Naive thymus-derived CD8-positive, alpha-beta T cell (primary cell): ENCODE measurements around the gene SNTB2. TPM values are rescaled to one million over a fixed set of nuclear protein-coding genes. Genes with fewer than 3 reads are reported as not detected.

ENCODE experiments used
- ATAC-seq, 2 donors: fragments of 150-1000 bp; cut with Tn5 transposase in 1 of 2; sonication (Bioruptor Pico), chemical (Tn5 transposase) in 1 of 2; 1 replicate in 1 of 2; 2 replicates in 1 of 2; pipeline ENCODE4 v1.10.0; 2021; ENCODE audit warnings: mild to moderate bottlenecking in 2 of 2, moderate library complexity in 2 of 2
- POLR2A ChIA-PET: fragments of 350-600 bp; sonication (Branson Sonifier 250); formaldehyde crosslinking; loops from one replicate; lab custom pipeline; 2021; ENCODE audit warnings: antibody characterized with exemption; lab: Charles Lee
- DNase-seq, 10 donors: peaks; one replicate each; pipeline versions ENCODE4 v3.0.0 to v3.0.0-alpha.2; 2020 to 2022
- H3K27ac Mint-ChIP-seq, 10 donors: one replicate each; pipeline ENCODE4 v1.8.0; 2020 to 2022; ENCODE audit warnings: mild to moderate bottlenecking in 10 of 10, mixed read lengths in 10 of 10, moderate library complexity in 4 of 10, inconsistent platforms in 1 of 10
- H3K27me3 Mint-ChIP-seq, 5 donors: one replicate each; pipeline ENCODE4 v1.8.0; 2021 to 2022; ENCODE audit warnings: mixed read lengths in 5 of 5
- H3K36me3 Mint-ChIP-seq, 3 donors: one replicate each; pipeline ENCODE4 v1.8.0; 2020 to 2022; ENCODE audit warnings: mixed read lengths in 3 of 3, mild to moderate bottlenecking in 2 of 3, inconsistent platforms in 1 of 3
- H3K4me1 Mint-ChIP-seq, 4 donors: one replicate each; pipeline ENCODE4 v1.8.0; 2021 to 2022; ENCODE audit warnings: mixed read lengths in 4 of 4
- H3K4me3 Mint-ChIP-seq, 10 donors: one replicate each; pipeline ENCODE4 v1.8.0; 2020 to 2022; ENCODE audit warnings: mild to moderate bottlenecking in 10 of 10, mixed read lengths in 10 of 10, moderate library complexity in 6 of 10, inconsistent platforms in 1 of 10
- H3K9me3 Mint-ChIP-seq, 9 donors: one replicate each; pipeline ENCODE4 v1.8.0; 2020 to 2022; ENCODE audit warnings: mixed read lengths in 9 of 9, mild to moderate bottlenecking in 3 of 9, inconsistent platforms in 1 of 9, moderate library complexity in 1 of 9
- polyA plus RNA-seq, 3 donors: library from polyadenylated mRNA; unstranded; fragments of 300-500 nt; fragmentation: Illumina TruSeq; gene quantifications; one replicate each; pipeline ENCODE4 v1.2.3, GENCODE V29; 2021
- total RNA-seq, 8 experiments: library from RNA in 2 of 8; stranded (reverse) in 2 of 8; gene quantifications; one replicate each; pipeline ENCODE4 v1.2.3 and lab custom pipeline; 2021 to 2026

SNTB2 gene
- total and polyA plus RNA-seq, 5 experiments from 2014 or later = 3.7 to 15.0 (median 11.0) TPM

DNA sequence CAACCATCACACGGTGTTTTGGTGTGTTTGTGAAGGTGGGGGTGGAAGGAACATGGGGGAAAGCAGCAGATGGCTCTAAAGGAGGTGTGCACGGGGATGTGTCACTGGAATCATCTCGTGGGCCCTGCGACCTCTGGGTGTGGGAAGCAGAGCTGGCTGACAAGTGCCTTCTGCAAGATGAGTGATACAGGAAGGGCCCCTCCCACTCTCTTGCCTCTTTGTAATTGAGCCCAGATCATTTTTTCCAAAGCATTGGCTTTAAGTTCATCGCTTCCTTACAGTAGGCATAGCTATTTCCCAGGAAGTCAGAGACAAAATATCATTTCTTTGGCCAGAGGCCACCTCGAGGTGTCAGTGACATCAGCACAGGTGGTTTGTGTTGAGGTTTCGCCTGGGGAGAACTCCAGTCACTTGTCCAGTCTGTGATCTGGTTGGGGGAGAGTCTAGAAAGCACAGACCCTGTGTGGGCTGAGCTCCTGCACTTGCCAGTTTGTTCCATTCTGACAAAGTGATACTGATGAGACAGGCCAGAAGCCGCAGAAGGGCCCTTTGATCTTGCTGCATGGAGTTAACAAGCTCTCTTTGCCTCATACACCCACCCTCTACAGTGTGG lies 20.6 kb upstream of the SNTB2 start:
- Mint-ChIP-seq H3K4me1 (peaks cover 10 to 34% (median 22%) of the 10 kb centered on the region in 4 donors), H3K27me3 (no peaks in the 10 kb centered on the region), H3K36me3 (peaks cover 0 to 88% (median 37%) of the 10 kb centered on the region in 3 donors), H3K27ac (peak overlapping the region; percentile 47 to 86 (median 72)), H3K4me3 (peak overlapping the region in 5 of 10 donors; percentile 24 to 63 (median 52)), H3K9me3 (no peaks in the 10 kb centered on the region)
- ATAC-seq (peak; percentile 83 to 84), DNase-seq (peak in 6 of 10 donors; percentile 7 to 45 (median 26))
- POLR2A ChIA-PET = interaction anchor here (0.5 to 1.9 kb wide), 4 partner anchors 12 to 591 kb away, joined by 3 to 5 read pairs (median 4); partner anchors contain the start of gene SNTB2

DNA sequence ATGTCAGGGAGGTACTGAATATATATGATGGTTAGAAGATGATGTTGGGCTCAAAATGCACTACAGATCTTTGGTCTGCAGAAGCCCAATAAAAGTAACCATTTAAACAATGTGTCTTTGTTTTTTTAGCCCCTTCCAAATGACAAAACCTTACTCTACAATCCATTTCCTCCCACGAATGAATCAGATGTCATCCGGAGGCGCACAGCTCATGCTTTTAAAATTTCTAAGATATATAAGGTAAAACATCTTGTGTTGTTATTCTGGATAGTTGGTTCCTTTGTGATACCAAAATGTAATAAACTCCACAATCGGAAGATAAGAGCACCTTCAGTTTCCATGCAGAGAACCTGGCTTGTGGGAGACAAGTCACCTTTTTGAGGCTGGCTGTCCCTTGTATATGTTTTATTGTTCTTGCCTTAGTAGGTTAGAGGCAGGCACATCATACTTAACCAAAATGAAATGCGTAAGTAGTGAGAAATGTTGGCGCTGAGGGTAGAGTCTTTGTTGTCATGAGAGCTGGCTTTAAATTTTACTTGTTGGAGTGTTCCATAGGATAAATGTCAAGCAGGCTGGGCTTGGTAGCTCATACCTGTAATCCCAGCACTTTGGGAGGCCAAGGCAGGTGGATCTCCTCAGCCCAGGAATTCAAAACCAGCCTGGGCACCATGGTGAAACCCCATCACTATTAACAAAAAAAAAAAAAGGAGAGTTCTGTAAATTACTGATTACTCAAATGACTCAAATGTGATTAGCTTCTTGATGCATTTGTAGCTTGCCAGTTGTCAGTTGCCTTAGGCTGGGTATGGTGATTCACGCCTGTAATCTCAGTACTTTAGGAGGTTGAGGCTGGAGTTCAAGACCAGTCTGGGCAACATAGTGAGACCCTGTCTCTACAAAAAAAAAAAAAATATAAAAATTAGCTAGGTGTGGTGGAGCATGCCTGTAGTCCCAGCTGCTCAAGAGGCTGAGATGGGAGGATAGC lies 19.7 kb upstream of the SNTB2 start:
- Mint-ChIP-seq H3K36me3 (peaks cover 0 to 85% (median 33%) of the 10 kb centered on the region in 3 donors), H3K27ac (peak overlapping the region in 9 of 10 donors; percentile 47 to 86 (median 75))

DNA sequence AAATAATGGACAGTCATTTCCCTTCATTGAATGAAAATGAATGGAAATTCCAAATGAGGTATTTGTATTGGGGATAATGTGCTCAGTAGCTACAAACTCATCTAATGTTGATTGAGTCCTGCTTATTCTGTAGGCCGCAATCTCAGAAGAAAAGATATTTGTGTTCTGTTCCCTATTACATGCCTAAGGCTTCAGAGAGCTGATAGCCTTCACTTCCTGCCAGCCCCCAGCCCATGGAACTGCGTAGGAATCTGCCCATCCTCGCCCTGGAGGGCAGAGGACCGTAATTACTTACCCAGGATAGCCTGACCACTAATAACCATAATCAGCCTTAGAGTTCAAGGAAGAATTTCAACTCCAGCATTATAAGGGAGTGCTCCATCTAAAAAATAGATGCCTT lies 17.9 kb upstream of the SNTB2 start:
- peak overlapping the region in 3 of 10 donors; percentile 60 to 73 (median 67) for H3K27ac Mint-ChIP-seq
- H3K4me3 Mint-ChIP-seq = no peak overlapping the region
- ATAC-seq (no peak), DNase-seq (no peak)
- POLR2A ChIA-PET = no interaction called here
- no peaks in the 10 kb centered on the region for H3K27me3 Mint-ChIP-seq
- peaks cover 0 to 67% (median 28%) of the 10 kb centered on the region in 3 donors for H3K36me3 Mint-ChIP-seq
- peaks cover 10 to 44% (median 28%) of the 10 kb centered on the region in 4 donors for H3K4me1 Mint-ChIP-seq
- no peaks in the 10 kb centered on the region for H3K9me3 Mint-ChIP-seq

More for the DNA sequence above, 19.7 kb upstream of the SNTB2 start:
- Mint-ChIP-seq H3K4me3 (peak overlapping the region in 5 of 10 donors; percentile 12 to 63 (median 47)), H3K9me3 (no peaks in the 10 kb centered on the region), H3K4me1 (peaks cover 10 to 38% (median 24%) of the 10 kb centered on the region in 4 donors), H3K27me3 (no peaks in the 10 kb centered on the region)
- POLR2A ChIA-PET = interaction anchor here (0.6 to 1.9 kb wide), 3 partner anchors 20 to 825 kb away, joined by 3 to 5 read pairs (median 3); partner anchors contain the start of gene SNTB2
- DNase-seq (no peak), ATAC-seq (no peak)

DNA sequence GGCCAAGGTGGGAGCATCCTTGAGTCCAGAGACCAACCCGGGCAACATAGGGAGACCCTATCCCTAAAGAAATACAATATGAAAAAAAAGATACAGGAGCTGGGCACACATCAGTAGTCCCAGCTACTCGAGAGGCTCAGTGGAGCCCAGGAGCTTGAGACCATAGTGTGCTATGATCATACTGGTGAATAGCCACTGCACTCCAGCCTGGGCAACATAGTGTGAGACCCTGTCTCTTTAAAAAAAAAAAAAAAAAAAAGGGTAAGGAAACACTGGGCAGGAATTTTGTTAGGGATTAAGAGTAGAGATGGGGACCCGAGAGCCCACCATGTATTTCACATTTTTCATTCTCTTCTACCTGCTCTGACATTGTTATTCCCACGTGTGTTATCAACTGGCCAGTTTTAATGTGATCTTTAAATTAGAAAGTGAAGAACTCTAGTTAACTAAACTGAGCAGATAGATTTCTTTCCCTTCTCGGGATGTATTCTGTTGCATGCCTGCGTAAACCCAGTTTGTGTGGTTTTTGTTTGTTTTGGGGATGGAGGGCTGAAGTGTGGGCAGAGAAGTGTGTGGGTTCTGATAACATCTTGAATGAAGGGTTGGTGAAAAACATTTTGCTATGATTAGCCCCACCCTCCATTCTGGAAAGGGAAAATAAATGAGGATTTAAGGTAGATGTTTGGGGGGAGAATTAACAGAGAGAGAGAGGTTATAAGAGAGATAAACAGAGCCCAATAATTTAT lies 17.2 kb upstream of the SNTB2 start:
- Mint-ChIP-seq H3K4me3 (no peak overlapping the region), H3K36me3 (peaks cover 0 to 62% (median 25%) of the 10 kb centered on the region in 3 donors), H3K4me1 (peaks cover 10 to 44% (median 28%) of the 10 kb centered on the region in 4 donors), H3K27me3 (no peaks in the 10 kb centered on the region), H3K9me3 (no peaks in the 10 kb centered on the region), H3K27ac (peak overlapping the region in 4 of 10 donors; percentile 24 to 67 (median 38))
- no peak for ATAC-seq
- POLR2A ChIA-PET = no interaction called here
- no peak for DNase-seq

DNA sequence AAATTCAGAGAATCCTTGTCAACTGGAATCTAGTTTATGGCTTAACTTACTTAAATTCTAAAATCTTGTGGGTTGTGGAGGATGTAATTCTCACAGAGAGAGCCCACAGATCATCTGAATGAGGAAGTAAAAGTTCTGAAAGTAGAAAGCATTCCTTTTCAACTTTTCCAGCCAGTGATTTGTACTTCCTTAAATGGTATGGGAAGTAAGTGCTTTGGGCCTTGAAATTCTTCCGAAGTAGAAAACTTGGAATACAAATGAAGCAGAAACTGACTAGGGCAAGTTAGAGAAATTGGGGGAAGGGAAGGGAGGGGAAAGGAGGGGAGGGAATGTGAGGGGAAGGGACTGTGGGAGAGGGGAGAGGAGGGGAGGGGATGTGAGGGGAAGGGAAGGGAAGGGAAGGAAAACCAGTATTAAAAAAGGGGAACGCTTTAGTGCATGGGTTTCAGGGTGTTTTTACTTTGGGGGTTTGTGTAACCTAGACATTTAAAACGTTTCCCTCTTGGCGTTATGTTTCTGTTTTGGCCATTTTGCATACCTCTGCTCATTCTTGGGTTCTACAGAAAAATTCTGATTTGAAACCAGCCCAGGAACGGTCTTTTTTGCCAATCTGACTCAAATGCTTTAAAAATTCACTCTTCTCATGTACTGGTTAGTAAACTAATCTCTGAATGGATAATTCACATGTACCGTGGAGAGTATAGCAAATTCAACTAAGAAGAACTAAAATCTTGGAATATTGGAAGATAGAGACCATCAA lies 15.5 kb upstream of the SNTB2 start:
- DNase-seq (no peak), ATAC-seq (no peak)
- POLR2A ChIA-PET = no interaction called here
- H3K27me3 Mint-ChIP-seq = no peaks in the 10 kb centered on the region
- peaks cover 0 to 46% (median 20%) of the 10 kb centered on the region in 3 donors for H3K36me3 Mint-ChIP-seq
- H3K27ac Mint-ChIP-seq = peak overlapping the region in 2 of 10 donors; percentile 10 to 51
- peaks cover 6 to 33% (median 15%) of the 10 kb centered on the region in 4 donors for H3K4me1 Mint-ChIP-seq
- H3K9me3 Mint-ChIP-seq = no peaks in the 10 kb centered on the region
- no peak overlapping the region for H3K4me3 Mint-ChIP-seq

DNA sequence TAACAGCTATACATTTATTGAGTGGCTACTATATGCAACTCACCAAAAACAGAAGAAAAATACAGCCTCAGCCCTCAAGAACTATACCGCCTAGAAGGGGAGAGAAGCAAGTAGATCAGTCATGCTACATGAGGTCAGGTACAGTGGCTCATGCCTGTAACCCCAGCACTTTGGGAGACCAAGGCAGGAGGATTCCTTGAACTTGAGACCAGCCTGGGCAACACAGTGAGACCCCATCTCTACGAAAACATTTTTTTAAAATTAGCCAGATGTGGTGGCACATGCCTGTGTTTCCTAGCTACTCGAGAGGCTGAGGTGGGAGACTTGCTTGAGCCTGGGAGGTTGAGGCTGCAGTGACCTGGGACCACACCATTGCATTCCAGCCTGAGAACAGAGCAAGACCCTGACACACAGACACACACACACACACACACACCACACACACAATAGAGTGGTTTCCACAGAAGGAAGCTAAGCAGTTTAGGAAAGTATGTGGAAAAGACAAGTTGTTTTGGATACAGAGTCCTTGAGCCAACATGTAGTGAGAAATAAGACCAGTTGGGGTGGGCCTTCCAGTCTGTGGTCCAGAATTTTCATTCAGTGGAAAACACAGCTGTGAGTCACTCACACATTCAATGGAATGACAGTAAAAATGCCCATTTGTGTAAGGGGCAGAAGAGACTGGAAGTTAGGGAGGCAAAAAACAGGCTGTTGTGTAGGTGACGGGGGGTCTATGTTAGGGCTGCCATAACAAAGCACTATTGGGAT lies 10.7 kb upstream of the SNTB2 start:
- peaks cover 0 to 6% (median 0%) of the 10 kb centered on the region in 3 donors for H3K36me3 Mint-ChIP-seq
- POLR2A ChIA-PET = no interaction called here
- no peak for ATAC-seq
- DNase-seq = no peak
- H3K4me1 Mint-ChIP-seq = peaks cover 0 to 19% (median 7%) of the 10 kb centered on the region in 4 donors
- no peaks in the 10 kb centered on the region for H3K9me3 Mint-ChIP-seq
- no peak overlapping the region for H3K4me3 Mint-ChIP-seq
- H3K27ac Mint-ChIP-seq = no peak overlapping the region
- H3K27me3 Mint-ChIP-seq = no peaks in the 10 kb centered on the region

DNA sequence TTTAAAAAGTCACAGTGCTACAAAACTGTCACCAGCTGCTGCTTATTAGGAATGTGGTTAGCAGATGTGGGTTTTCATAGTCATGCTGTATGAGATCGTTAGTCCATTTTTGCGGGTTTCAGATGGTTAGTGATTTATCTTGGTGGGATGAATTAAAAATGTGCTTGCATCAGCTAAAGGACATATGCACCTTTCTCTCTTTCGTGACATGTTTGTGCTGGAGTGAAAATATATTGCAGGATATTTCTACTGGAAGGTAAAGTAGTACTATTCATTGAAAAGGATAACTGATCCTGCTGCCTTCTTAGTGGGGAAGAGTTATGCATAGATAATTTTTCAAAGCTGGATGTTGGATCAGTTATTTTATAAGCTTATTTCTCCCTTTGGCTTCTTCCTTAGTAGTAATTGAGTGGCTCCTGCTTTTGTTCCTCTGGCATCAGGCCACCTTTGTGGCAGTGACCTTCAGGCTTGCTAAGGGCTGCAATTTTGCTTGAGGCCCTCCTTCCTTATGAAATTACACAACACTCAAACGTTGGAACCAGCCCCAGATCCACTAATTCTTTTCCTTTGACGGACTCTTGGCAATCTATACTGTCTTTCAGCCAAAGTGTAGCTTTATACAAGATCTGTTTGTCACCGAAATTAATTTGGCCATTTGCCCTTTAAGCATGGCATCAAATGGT lies 7.5 kb upstream of the SNTB2 start:
- POLR2A ChIA-PET = interaction anchor here (0.6 to 0.7 kb wide), 2 partner anchors 144 to 150 kb away, joined by 3 to 4 read pairs; no protein-coding TSS in a partner anchor
- DNase-seq = no peak
- Mint-ChIP-seq H3K4me1 (peaks cover 0 to 7% (median 1%) of the 10 kb centered on the region in 4 donors), H3K4me3 (no peak overlapping the region), H3K36me3 (peaks cover 0 to 2% (median 0%) of the 10 kb centered on the region in 3 donors), H3K9me3 (no peaks in the 10 kb centered on the region), H3K27ac (no peak overlapping the region), H3K27me3 (no peaks in the 10 kb centered on the region)
- ATAC-seq = no peak

DNA sequence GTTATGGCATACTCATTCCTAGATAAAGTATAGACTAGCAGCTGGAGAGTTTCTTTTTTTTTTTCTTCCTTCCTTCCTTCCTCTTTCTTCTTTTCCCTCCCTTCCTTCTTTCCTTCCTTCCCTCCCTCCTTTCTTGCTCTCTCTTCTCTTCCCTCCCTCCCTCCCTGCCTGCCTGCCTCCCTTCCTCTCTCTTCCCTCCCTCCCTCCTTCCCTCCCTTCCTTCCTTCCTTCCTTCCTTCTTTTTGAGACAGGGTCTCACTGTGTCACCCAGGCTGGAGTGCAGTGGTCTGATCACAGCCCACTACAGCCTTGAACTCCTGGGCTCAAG lies 7.0 kb upstream of the SNTB2 start:
- Mint-ChIP-seq H3K4me1 (peaks cover 2 to 10% (median 5%) of the 10 kb centered on the region in 4 donors), H3K27ac (peak overlapping the region in 1 of 10 donors; percentile 19), H3K36me3 (peaks cover 0 to 2% (median 0%) of the 10 kb centered on the region in 3 donors), H3K4me3 (no peak overlapping the region), H3K9me3 (no peaks in the 10 kb centered on the region), H3K27me3 (no peaks in the 10 kb centered on the region)
- ATAC-seq = no peak
- no peak for DNase-seq
- POLR2A ChIA-PET = no interaction called here

DNA sequence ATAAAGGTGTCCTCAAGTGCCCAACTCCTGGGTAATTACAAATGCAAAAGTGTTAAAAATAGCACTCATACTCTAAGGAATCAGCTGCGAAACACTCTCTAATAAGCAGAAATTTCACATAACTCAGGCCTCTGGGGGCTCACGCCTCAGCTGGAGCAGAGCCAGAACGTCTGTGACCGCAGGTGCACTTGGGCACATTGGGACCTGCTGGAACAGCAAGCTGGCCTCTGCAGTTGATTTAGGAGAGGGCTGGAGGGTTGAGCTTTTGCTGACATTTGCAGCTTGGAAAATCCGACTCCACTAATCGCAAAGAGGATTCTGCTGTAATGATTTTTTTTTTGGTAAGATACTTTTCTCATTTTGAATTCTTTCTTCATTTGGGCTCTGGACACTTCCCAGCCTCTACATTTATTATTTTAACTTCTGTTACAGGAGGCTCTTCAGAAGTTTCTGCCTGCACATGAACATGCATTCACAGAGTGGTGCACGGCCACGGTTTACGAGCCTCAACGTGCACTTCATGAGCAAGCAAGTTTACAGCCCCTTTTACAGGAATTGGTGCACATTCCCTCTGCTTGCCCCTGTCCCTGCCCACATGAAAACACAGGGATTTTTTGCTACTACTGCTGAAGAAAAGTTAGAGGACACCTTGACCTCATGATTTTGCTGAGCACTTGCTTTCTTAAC lies 4.1 kb upstream of the SNTB2 start:
- no peaks in the 10 kb centered on the region for H3K9me3 Mint-ChIP-seq
- H3K27me3 Mint-ChIP-seq = no peaks in the 10 kb centered on the region
- H3K27ac Mint-ChIP-seq = no peak overlapping the region
- ATAC-seq (no peak), DNase-seq (no peak)
- H3K4me3 Mint-ChIP-seq = no peak overlapping the region
- POLR2A ChIA-PET = interaction anchor here (0.7 kb wide), 2 partner anchors 67 to 1200 kb away, joined by 3 to 4 read pairs; no protein-coding TSS in a partner anchor
- H3K4me1 Mint-ChIP-seq = peaks cover 8 to 26% (median 17%) of the 10 kb centered on the region in 4 donors
- H3K36me3 Mint-ChIP-seq = no peaks in the 10 kb centered on the region
